Measurements from ENCODE around the gene RXYLT1.

GRCh38 chr12:63841571-63841970, 61.9 kb downstream of the RXYLT1 start:
- no peak for TF ChIP-seq GABPA (IDR thresholded peaks at IDR 0.05; ENCODE audit: low read depth)
- no peak for TF ChIP-seq CTCF (IDR thresholded peaks at IDR 0.05; ENCODE audit: insufficient read depth, low read length)
- no peak for TF ChIP-seq REST (IDR thresholded peaks at IDR 0.05; ENCODE audit: insufficient replicate concordance, low read depth)

All from HL-60 (cell line).